Stimulated activated CD4-positive, alpha-beta T cell treated with anti-CD3 and anti-CD28 coated beads, Interleukin-2, amount 100 ng/mL, for 48 hours (primary cell): ENCODE measurements around the gene TTC14.

Experiments
- DNase-seq, 2 donors: peaks; one replicate each; pipeline ENCODE4 v3.0.0-alpha.2; 2020

Gene TTC14

GRCh38 chr3:180640987-180641386 lies 39.0 kb downstream of the TTC14 start:
- no peak for DNase-seq

- DNase-seq, result no peak
These were observed 44.3 kb downstream of the TTC14 start for GRCh38 chr3:180646187-180646790.

DNA sequence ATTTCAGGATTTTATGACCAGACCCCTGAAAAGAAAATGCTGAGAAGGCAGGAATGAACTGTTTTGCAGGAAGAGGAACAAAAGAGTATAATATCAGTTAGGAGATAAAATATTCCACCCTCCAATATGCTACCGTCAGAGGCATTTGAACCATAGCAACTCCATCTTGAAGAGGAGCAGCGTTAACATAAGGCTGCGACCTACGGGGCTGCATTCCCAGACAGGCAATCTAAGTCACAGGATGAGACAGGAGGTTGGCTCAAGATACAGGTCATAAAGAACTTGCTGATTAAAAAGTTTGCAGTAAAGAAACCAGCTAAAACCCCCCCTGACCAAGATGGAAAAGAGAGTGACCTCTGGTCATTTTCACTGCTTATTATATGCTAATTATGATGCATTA lies 54.4 kb downstream of the TTC14 start:
- DNase-seq, result no peak

DNA sequence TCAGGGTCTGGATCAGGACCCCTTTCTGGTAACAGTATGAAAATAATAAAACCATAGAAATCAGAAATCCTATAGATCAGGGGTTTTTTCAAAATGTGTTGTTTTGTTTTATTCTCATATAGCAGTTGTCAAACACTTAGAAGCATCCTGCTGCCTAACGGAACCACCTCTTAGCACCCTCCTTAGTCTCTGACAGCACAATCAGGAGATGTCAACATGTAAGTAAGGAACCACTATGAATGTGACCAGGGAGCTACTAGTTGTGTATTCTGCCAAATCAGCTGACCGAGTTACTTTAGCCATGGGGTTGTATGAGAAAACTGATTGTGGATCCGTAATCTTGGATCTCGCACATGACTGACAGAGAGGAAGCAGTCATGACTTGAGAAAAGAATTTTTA lies 55.1 kb downstream of the TTC14 start:
- DNase-seq, result no peak
